Left renal cortex interstitium (tissue), 4 donors: Measurements from ENCODE around the gene CEP57L1. TPM values are rescaled to one million over a fixed set of nuclear protein-coding genes. Genes with fewer than 3 reads are reported as not detected.
"Not testable (repeated sequence)": the region's sequence is repeated elsewhere in the genome, so short reads cannot be mapped to it uniquely, and the experiment has no call there.

Source experiments
- DNase-seq, 4 donors: peaks; one replicate each; pipeline ENCODE4 v3.0.0-alpha.2; 2013; ENCODE audit warnings: low read depth in 4 of 4, low spot score in 2 of 4, missing footprints in 1 of 4
- polyA plus RNA-seq, 4 donors: library from polyadenylated mRNA; unstranded; fragments of 120-200 nt; gene quantifications; one replicate each; pipeline ENCODE4 v1.2.1, GENCODE V29; 2013; ENCODE audit not compliant: insufficient read length in 4 of 4

CEP57L1 gene
- polyA plus RNA-seq, 4 donors, result 20.1 to 28.9 (median 26.9) TPM

DNA sequence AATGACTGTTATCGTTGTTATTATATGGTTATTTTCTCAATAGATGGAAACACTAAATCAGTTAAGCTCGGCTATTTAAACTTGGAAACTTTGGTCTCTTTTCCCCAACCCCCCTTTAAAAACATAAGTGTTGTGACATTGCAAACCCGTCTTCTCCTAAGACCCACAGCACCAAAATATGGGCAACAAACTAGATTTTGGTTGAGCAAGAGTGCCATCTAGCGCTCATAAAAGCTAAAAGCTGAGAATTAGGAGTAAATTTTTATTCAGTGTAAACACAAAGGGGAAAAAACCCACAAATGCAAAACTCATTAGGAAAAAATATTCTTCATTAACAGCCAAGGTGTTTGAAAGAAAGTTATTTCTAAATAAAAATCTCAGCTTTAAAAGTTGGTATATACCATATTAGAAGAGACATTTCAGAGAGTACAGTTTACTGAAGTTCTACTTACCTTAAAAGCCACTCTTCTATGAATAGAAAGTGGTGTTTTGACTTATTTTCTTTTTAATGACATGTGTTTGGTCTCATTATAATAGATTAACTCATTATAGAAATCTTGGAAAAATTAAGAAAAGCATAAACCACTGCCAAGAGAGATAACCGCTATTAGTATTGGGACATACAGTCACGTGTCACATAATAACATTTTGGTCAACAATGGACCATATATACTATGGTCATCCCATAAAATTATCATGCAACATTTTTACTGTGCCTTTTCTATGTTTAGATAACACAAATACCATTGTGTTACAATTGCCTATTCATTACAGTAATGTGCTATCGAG is 21.8 kb upstream of the CEP57L1 start:
- peak in 1 of 4 donors; percentile 72 for DNase-seq

DNA sequence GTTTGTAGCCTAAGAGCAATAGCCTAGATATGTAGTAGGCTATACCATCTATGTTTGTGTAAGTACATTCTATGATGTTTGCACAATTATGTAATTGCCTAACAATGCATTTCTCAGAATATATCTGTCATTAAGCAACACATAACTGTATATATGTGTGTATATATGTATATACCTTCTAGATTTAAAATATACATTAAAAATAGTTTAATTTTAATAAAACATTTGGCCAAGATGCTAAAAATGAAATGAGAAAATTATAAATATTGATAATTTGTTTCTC is 21.2 kb upstream of the CEP57L1 start:
- DNase-seq, result no peak

DNA sequence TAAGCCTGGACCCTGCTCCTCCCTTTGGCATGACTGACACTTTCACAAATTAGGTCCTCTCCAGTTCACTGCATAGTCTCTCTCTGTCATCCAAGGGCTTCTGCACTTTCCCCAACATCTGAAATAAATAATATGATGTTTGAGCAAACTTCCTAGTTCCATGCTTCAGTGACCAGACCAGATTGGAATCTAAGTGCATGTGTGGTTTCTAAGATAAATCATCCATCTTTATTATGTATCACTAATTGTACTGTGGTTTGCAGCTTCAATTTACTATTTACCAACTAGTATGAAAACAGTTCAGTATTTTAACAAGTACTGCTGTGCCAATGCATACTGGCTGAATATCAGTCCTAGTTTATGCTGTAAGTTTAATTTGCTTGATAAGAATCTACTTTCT is 19.4 kb upstream of the CEP57L1 start:
- no peak for DNase-seq

DNA sequence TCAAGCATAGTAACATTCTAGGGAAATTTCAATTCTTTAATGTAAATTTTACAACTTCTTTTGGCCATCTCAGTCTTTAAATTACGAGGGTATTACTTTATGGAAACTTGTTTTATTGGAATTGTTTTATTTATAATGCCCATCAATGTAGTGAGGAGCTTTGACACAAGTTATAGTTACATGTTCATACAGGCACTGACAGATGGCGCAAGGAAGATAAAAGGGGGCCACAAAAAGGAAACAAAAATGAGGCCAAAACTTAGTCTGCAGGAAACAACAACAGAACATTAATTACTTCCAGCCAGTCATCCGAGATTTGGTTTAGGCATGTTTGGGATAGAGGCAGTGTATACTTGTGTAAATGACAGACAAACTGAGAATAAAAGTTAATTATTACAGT is 18.9 kb upstream of the CEP57L1 start:
- no peak for DNase-seq

DNA sequence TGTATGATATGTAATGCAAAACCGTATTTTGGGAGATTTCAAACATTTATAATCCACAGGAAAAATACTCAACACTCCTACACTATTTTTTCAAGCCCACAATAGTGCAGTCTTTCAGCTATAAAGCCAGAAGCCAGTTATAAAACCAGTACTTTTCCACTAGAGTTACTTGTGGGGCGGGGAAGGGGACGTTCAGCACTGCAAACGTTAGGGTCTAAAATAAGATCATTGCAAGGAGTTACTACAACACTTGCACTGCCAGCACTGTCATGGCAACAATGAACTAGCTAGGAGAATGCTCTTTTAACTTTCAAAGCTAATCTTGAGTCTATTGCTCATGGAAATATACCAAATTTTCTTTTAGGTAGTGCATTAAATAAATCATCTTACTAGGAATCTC is 15.3 kb upstream of the CEP57L1 start:
- no peak for DNase-seq

DNA sequence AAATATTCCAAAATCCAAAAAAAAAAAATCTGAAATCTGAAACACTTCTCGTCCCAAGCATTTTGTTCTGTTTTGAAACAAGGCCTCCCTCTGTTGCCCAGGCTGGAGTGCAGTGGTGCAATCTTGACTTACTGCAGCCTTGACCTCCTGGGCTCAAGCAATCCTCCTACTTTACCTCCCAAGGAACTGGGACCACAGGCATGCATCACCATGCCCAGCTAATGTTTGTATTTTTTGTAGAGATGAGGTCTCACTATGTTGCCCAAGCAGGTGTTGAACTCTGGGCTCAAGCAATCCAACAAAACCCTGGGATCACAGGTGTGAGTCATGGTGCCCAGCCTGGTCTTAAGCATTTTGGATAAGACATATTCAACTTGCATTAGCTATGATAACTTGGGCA is 14.3 kb upstream of the CEP57L1 start:
- DNase-seq, result no peak

DNA sequence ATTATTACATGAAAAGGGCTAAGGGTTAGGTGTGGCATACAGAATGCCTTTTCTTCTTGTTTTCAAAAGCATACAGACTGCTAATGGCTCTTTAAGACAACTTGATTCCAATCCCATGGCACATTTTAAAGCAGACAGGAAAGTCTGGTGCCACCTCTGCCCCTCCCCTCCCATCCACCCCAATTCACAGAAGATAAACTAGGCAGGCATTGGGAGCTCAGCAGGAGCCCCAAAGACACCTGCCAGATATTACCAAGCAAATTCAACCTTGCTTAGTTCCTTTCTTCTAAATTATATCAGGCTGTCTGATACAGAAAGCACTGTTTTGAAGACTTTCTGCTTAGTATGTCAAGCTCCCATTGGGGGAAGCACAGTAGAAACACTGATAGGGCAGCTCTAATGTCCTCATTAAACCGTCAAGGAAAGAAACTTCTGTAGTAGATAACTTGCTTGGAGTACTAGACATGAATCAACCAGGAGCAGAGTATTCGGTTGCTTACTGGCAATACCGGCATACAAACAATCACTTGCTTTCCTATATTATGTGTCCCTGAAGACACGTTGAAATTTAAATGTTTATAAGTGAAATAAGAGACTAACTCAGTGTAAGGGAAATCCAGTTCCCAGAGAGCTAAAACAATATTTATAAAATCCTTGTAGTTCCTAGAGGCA is 13.7 kb upstream of the CEP57L1 start:
- no peak for DNase-seq

DNA sequence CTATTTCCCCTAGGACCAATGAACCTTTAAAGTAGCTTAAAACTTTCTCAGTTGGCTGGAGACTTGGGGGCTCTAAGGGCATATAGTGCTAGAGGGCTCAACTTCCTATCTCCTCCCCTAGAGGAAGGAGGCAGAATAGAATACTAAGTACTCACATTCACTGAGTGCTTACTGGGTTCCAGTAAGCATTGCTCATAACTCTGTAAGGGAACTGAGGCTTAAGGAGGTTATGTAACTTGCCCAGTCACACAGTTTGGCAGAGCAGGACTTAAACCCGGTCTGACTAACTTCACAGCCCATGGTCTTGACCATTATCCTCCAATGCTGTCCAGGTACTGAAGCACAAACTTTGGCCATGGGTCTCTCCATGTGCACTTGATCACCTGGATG is 13.1 kb upstream of the CEP57L1 start:
- DNase-seq, result no peak

DNA sequence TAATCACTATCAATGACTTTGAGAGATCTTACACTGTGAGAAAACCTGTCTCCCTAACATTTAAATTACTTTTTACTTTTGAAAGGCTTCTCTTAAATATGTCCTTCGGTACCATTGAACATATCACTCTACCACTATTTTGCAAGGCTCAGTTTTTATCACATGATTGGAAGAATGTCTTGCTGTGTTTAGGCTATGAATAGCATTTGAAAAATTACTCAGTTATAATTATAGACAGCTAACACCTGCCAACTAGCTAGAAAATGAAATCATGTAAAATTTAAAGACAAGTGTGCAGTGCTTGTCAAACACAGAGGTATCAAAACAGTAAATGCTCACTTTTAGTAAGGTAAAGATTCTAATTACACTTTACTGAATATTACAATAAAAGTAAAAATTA is 11.7 kb upstream of the CEP57L1 start:
- DNase-seq, result no peak

DNA sequence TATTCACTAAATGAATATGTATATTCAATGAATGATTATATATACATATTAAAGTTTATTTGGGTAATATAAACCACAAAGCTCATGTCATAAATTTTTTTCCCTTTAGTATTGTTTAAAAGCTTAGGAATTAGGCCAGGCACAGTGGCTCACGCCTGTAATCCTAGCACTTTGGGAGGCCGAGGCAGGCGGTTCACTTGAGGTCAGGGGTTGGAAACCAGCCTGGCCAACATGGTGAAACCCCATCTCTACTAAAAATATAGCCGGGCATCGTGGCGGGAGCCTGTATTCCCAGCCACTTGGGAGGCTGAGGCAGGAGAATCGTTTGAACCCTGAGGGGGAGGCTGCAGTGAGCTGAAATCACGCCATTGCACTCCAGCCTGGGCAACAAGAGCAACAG is 11.2 kb upstream of the CEP57L1 start:
- not testable (repeated sequence) for DNase-seq

DNA sequence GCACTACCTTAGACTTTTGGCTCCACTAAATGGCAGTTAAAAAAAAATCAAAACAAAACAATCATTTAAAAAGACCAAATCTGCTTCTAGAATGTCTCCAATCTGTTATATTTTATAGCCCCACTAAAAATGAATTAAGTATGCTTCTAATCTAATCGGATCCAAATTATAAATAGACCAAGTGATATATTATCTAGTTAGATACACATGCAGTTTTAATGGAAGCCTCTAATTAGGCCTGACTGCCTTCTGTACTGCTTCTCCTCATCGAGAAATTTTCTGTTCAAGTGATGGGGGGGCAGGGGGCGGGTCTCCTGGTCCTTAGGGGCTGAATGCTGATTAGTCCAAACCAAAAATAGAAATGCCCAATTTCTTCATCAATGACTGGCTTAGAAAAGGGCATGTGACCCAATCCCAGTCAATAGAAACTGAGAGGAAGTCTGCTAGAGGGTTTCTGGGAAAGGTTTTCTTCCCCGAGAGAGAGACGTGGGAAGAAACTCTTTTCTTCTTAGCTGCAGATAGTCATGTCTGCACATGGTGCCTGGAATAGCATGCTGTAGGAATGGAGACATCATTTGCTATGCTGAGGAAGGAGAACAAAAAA is 7.5 kb upstream of the CEP57L1 start:
- DNase-seq, result no peak

DNA sequence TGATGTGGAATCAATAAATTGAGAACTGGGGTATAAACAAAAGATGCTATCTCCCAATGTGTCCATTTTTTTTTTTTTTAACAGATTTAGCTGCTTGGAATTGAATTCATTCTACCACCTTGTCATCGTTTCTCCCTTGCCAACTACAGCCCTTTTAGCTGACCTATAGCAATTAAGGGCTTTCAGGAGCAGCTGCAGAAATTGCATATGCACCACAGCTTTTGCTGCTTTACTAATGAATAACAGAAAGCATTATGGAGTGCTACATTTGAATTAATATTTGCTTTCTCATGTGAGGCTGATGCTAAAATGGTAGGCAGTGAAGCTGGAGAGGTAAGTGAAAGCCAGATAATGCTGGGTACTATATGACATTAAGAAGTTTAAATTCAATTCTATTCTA is 6.3 kb upstream of the CEP57L1 start:
- no peak for DNase-seq

DNA sequence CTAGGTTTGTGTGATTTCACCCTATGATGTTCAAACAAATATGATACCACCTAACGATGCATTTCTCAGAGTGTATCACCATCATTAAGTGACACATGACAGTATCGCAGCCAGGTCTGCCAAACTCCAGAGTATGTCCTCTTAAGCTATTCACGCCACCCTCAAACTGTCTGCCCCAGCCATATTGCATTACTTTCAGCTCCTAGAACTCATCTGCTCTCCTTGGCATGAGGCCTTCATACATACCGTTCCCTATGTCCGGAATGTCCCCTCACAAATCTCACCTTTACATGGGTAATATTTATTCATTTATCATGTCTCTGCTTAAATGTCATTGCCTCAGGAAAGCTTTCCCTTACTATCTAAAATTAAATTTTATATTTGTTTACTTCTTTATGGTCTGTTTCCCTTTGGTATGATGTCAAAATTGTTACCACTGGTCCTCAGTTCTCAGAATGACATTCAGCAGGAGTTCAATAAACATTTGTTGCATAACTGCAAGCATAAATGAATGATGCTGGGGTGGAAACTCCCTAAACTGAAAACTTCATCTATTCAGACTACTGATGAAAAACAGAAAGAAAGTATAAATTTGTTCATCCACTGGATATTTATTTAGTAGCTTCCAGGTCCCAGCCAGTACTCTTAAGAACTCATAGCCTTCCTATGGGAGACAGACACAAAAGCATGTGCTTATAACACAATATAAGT is 3.8 kb upstream of the CEP57L1 start:
- no peak for DNase-seq

DNA sequence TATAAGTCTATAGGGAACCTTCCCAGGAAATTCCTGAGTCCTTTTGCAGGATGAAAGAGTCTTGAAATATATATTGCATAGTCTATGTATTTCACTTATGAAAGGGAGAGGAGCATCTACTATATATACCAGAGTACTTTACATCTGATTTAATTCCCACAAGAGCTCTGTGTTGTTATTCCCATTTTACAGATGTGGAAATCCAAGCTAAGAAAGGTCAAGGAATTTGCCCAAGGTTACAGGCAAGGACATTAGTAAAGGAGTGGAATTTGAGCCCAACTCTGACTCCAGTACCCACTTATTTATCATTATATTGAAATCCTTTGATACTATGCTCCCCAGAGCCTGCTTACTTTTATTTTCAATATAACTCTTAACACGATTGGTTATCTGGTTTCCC is 3.2 kb upstream of the CEP57L1 start:
- DNase-seq, result no peak

DNA sequence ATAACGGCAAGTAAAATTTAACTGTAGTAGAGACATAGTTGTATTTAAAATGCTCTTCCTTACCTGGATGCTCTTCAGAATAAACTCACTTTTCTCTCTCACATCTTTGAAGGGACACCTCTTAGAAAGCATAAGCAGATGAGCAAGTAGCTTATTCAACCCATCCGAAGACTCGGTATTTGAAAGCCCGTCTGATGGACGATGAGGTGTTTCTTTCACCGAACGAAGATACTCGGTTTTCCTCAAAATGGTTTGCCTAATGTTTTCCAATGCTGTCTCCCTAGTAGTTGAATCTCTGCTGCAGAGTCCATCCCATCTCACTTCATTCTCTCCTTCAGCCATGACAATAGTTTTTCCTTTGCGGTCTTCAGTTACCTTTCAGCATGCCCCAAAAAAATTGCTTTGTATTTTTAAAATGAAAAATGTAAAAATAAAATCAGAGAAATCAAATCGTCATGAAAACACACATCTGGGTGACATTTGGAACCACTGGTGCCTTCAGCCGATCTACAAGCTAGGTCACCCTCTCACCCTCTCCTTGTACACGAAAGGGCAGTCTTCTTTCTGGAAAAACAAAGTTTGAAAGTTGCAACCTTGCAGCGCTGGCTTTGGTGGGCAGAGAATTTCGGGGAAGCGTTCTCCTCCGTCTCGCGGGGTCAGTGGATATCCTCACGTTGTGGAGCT is 1.4 kb upstream of the CEP57L1 start:
- no peak for DNase-seq

DNA sequence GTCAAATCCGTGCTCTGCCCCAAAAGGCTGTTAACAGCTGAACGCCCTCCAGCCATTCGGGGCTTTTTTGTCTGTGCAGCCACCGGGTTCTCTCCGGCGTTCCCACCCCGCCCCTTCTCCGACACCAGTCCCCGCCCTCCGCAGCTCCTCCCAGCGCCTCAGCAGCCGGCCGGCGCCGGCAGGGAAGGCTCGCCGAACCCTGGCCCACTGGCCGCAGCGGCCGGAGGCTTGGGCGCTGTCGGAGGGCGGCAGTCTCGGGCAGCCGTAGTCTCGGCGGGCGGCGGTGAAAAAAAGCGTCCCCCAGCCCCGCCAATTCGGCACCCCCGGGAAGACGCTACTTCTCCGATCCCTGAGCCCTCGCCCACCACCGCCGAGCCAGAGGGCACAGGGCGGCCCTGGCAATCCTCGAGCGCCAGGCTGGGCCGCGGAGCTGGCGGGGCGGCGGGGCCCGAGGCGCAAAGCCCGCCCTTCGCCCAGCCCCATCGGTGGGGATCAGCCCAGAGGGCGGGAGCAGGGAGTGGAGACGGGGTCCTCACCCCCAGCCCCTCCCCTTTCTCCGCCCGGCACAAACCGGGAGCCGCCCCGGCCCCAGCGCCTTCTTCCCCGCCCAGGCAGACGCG is 781 bp upstream of the CEP57L1 start, which contains the start of gene SESN1:
Gene SESN1 (minus strand): TSS at position 431 of the 620 bp plus-strand sequence. CDS start 773 bp downstream, outside the sequence.
- DNase-seq, result peak; percentile 73 to 87 (median 82)

DNA sequence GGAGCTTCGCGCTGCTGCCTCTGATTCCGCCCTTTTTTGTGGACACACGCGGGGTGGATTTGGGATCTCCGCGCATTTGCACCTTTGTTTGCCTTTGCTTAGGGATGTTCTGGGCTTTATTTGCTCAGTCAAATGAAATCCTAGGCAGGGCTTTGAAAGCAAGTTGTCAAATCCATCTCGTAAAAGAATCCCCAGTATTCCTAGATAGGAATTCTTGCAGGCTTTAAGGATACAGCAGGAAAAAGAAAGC is 453 bp downstream of the CEP57L1 start:
- no peak for DNase-seq

DNA sequence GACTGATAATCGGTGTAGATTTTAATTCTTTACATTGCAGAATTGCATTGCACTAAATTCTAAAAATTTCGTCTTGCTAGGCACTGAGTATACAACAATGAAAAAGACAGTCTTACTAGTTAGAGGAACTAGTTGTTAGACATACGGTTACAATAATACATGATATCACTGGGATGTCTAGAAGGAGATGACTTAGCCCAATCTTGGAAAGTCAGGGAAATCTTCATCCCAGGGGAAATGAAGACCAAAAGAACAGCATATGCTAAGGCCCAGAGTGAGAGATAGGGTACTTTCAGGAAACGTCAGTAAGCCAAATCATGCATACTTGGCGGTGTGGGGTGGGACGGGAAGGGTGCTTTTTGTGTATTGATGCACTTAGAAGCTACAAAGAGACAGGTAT is 901 bp downstream of the CEP57L1 start:
- no peak for DNase-seq

DNA sequence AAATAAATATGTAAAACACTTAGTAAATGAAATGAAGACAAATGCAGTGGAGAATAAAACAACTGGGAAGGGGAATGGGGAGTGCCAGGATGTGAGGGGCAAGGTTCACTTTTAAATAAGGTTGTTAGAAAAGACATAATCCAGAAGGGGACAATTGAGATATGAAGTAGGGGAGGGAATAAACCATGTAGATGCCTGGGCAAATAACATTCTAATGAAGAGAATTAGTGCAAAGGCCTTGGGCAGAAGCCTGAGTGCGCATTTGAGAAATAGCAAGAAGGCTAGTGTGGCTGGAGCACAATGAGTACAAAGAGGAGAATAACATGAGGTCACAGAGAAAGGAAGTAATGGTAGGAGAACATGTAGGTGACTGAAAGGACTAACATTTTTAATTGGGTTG is 2.4 kb downstream of the CEP57L1 start:
- no peak for DNase-seq

DNA sequence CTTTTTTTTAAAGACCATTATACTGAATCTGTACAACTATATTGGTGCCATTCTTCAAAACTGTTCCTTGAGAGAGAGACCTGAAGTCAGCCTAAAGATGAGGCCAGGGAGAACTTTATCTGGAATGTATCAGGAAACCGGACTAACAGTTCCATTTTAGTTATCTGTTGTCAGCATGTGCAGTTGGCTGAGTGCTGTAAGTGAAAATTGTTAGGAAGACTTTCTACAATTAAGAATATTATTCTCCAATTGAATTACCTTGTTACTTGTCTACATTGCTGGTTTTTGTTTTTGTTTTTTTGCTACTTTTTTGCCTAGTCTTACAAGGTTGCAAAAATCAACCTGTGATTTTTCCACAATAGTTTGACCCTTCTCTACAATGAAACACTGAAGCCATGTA is 7.5 kb downstream of the CEP57L1 start:
- no peak for DNase-seq

DNA sequence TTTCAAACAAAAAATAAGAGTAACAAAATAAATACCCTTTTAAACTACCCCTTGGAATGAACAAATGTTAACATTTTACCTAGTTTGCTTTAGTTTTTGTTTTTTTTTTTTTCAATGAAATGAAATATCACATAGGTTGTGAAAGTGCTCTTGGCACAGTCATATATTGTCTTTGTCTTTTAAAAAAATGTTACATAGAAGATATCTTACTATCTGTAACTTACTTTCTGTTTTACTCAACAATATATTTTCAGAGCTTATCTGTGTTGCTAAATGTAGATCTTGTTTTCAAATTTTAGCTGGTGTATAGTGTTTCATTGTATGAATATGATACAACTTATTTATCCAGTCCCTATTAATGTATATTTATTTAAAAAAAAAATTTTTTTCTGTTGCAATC is 8.6 kb downstream of the CEP57L1 start:
- DNase-seq, result no peak
